Measurements from ENCODE around the gene LARGE2.
"Not testable (repeated sequence)": the region's sequence is repeated elsewhere in the genome, so short reads cannot be mapped to it uniquely, and the experiment has no call there.

Gene LARGE2

DNA sequence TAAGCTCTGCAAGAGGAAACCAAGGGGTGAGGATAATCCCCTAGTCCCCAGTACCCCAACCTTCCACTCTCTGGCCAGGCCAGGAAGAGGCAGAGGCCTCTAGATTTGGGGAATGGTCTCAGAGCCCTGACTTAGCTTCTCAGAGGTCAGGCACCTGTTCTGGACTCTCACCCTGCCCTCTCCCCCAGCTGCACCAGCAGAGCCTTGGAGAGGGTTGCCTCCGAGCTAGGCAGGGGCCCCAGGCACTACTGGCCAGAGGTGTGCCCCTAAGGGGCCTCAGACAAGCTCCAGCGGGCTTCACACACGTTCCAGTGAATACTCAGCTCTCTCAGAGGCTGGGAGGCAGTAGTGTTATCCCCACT, 23.4 kb upstream of the LARGE2 start:
- TF ChIP-seq, protein P1, sequence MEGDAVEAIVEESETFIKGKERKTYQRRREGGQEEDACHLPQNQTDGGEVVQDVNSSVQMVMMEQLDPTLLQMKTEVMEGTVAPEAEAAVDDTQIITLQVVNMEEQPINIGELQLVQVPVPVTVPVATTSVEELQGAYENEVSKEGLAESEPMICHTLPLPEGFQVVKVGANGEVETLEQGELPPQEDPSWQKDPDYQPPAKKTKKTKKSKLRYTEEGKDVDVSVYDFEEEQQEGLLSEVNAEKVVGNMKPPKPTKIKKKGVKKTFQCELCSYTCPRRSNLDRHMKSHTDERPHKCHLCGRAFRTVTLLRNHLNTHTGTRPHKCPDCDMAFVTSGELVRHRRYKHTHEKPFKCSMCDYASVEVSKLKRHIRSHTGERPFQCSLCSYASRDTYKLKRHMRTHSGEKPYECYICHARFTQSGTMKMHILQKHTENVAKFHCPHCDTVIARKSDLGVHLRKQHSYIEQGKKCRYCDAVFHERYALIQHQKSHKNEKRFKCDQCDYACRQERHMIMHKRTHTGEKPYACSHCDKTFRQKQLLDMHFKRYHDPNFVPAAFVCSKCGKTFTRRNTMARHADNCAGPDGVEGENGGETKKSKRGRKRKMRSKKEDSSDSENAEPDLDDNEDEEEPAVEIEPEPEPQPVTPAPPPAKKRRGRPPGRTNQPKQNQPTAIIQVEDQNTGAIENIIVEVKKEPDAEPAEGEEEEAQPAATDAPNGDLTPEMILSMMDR (IDR thresholded peaks at IDR 0.05; ENCODE audit: low read depth, low read length) = no peak
- TF ChIP-seq POLR2A (IDR thresholded peaks at IDR 0.05; ENCODE audit: extremely low read depth, insufficient read length) = no peak
- no peak for TF ChIP-seq MYC (IDR thresholded peaks at IDR 0.05; ENCODE audit: low read depth, low read length)
- TF ChIP-seq, protein P2, sequence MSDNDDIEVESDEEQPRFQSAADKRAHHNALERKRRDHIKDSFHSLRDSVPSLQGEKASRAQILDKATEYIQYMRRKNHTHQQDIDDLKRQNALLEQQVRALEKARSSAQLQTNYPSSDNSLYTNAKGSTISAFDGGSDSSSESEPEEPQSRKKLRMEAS (IDR thresholded peaks at IDR 0.05; ENCODE audit: low read depth, low read length) = no peak
- no peak overlapping the region for H3K4me3 ChIP-seq (ENCODE audit: low read depth, low read length)

DNA sequence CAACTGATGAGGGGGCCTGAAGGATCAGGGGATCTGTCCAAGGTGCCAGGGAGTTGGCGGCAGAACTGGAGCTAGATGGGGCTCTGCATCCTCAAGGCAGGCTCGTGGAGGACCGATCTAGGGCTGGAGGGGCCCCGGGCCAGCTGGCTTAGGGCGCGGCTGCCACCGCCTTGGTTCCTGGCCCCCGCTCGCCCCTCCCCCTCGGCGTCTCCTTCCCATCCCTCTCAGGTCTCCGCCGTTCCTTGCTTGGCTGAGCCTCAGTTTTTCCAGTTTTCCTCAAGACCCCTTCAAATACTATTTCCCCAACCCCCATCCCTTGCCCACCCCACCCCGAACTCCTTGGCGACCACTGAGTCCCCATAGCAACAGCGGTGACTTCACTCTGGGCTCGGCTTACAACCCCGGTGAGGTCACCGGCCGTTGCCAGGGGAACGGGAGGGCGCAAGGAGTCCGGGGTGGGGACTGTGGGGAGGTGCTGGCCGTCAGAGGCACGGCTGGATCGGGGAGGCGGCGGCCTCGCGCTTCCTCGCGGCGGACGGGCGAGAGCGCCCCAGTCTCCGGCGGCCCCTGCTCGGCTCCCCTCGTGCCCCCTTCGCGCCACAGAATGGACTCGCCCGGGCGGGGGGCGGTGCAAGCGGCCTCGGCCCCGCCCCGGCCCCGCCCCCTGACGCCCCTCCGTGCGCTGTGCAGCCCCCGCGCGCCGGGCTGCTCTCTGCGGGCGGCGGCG, 22.8 kb upstream of the LARGE2 start:
- TF ChIP-seq, protein P2 (IDR thresholded peaks at IDR 0.05; ENCODE audit: low read depth, low read length) = no peak
- TF ChIP-seq, protein P1 (IDR thresholded peaks at IDR 0.05; ENCODE audit: low read depth, low read length) = no peak
- TF ChIP-seq MYC (IDR thresholded peaks at IDR 0.05; ENCODE audit: low read depth, low read length) (no peak), POLR2A (IDR thresholded peaks at IDR 0.05; ENCODE audit: extremely low read depth, insufficient read length) (no peak)
- peak; percentile 46 for DNase-seq (ENCODE audit: low read depth)
- H3K4me3 ChIP-seq (ENCODE audit: low read depth, low read length) = no peak overlapping the region

More for the DNA sequence above, 23.4 kb upstream of the LARGE2 start:
- DNase-seq (ENCODE audit: low read depth) = no peak

DNA sequence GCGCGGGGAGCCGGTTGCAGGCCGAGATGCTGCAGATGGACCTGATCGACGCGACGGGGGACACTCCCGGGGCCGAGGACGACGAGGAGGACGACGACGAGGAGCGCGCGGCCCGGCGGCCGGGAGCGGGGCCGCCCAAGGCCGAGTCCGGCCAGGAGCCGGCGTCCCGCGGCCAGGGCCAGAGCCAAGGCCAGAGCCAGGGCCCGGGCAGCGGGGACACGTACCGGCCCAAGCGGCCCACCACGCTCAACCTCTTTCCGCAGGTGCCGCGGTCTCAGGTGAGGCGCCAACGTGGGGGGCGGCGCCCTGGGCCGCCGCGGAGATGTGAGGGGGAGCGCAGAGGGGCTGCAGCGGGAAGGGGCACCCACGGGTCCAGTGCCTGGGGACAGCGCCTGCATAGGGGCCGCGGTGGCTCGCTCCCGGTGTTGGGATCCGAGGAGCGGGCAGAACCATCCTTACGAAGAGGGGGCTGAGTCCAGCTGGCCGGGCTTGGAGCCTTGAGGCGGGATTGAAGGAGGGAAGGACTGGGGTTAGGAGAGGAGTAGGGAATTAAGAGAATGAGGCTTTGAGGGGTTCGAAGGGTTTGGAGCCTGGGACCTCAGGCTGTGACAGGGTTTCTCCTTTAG, 22.2 kb upstream of the LARGE2 start:
- DNase-seq (ENCODE audit: low read depth); H3K4me3 ChIP-seq (ENCODE audit: low read depth, low read length): not testable (repeated sequence)

DNA sequence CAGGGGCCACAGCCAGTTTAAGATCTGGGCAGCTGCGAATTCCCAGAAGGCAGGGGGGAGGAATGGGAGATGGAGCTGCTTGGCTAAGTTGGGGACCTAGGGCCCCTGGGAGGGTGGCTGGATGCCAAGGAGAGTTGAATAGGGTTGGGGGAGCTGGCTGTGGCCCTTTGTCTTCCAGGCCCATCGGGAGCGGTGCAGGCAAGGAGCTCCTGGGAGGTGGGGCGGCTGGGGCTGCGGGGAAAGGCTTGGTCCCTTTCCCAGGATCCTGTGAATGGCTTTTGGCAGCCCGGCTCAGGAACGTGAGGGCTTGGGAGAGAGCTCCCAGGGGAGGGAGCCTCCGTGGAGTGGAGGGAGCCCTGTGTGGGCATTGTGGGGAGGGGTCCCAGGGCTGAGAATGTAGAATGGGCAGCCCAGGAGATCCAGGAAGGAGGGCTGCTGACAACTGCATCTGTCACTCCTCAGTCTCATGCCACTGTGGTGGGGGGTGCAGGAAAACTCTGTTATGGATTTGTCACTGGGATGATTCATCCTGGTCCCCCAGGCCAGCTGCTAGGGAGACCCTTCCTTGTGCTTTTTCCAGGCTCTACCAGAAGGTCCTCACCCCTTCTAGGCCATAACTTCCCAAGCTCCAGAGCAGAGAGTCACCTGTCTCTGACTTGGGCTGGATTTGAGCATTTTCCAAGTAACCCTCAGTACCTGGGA, 21.4 kb upstream of the LARGE2 start:
- H3K4me3 ChIP-seq (ENCODE audit: low read depth, low read length) = no peak overlapping the region
- no peak for DNase-seq (ENCODE audit: low read depth)
- TF ChIP-seq, protein P2 (IDR thresholded peaks at IDR 0.05; ENCODE audit: low read depth, low read length) = no peak
- no peak for TF ChIP-seq POLR2A (IDR thresholded peaks at IDR 0.05; ENCODE audit: extremely low read depth, insufficient read length)
- no peak for TF ChIP-seq MYC (IDR thresholded peaks at IDR 0.05; ENCODE audit: low read depth, low read length)

DNA sequence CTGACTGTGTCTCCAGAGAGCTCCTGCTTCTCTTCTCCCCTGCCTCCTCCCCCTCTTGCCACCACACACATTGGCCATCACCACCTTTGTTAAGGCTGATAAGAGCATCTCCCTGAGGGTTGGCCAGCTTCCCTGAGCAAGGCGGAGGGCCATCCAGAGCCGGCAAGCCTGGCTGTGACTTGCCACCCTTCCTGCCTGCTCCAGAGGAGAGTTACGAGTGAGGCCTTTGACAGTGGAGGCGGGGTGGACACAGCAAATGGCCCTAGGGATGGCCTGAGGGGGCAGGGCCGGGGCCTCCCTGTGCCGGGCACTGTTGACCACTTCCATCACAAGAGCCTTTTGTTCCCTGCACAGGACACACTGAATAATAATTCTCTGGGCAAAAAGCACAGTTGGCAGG, 20.8 kb upstream of the LARGE2 start:
- no peak for TF ChIP-seq POLR2A (IDR thresholded peaks at IDR 0.05; ENCODE audit: extremely low read depth, insufficient read length)
- TF ChIP-seq, protein P2 (IDR thresholded peaks at IDR 0.05; ENCODE audit: low read depth, low read length) = no peak
- TF ChIP-seq MYC (IDR thresholded peaks at IDR 0.05; ENCODE audit: low read depth, low read length) = no peak
- TF ChIP-seq, protein P1 (IDR thresholded peaks at IDR 0.05; ENCODE audit: low read depth, low read length) = no peak
- DNase-seq (ENCODE audit: low read depth) = no peak
- H3K4me3 ChIP-seq (ENCODE audit: low read depth, low read length) = no peak overlapping the region

DNA sequence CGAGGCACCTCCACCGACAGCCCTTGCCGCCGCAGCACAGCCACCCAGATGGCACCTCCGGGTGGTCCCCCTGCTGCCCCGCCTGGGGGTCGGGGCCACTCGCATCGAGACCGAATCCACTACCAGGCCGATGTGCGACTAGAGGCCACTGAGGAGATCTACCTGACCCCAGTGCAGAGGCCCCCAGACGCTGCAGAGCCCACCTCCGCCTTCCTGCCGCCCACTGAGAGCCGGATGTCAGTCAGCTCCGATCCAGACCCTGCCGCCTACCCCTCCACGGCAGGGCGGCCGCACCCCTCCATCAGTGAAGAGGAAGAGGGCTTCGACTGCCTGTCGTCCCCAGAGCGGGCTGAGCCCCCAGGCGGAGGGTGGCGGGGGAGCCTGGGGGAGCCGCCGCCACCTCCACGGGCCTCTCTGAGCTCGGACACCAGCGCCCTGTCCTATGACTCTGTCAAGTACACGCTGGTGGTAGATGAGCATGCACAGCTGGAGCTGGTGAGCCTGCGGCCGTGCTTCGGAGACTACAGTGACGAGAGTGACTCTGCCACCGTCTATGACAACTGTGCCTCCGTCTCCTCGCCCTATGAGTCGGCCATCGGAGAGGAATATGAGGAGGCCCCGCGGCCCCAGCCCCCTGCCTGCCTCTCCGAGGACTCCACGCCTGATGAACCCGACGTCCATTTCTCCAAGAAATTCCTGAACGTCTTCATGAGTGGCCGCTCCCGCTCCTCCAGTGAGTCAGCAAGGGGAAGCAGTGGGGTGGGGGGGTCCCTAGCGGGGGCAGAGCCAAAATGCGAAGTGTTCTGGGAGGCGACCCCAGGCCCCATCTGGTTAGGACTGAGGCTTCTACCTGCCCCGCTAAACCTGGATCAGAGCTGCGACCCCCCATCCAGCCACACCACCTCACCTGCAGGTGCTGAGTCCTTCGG, 19.7 kb upstream of the LARGE2 start:
- TF ChIP-seq, protein P2 (IDR thresholded peaks at IDR 0.05; ENCODE audit: low read depth, low read length) = no peak
- TF ChIP-seq MYC (IDR thresholded peaks at IDR 0.05; ENCODE audit: low read depth, low read length) = no peak
- TF ChIP-seq POLR2A (IDR thresholded peaks at IDR 0.05; ENCODE audit: extremely low read depth, insufficient read length) = no peak
- TF ChIP-seq, protein P1 (IDR thresholded peaks at IDR 0.05; ENCODE audit: low read depth, low read length) = no peak
- no peak overlapping the region for H3K4me3 ChIP-seq (ENCODE audit: low read depth, low read length)
- DNase-seq (ENCODE audit: low read depth) = no peak

Measured in NB4 (cell line).